HG02759 (cell line): ENCODE results near the gene TMEM208.

ENCODE experiments used
- ATAC-seq: cut with Tn5 transposase; IDR thresholded peaks from one replicate; pipeline ENCODE4 v1.9.1; 2021; ENCODE audit warnings: mild to moderate bottlenecking, moderate library complexity; ENCODE audit not compliant: unreplicated experiment

TMEM208 gene

DNA sequence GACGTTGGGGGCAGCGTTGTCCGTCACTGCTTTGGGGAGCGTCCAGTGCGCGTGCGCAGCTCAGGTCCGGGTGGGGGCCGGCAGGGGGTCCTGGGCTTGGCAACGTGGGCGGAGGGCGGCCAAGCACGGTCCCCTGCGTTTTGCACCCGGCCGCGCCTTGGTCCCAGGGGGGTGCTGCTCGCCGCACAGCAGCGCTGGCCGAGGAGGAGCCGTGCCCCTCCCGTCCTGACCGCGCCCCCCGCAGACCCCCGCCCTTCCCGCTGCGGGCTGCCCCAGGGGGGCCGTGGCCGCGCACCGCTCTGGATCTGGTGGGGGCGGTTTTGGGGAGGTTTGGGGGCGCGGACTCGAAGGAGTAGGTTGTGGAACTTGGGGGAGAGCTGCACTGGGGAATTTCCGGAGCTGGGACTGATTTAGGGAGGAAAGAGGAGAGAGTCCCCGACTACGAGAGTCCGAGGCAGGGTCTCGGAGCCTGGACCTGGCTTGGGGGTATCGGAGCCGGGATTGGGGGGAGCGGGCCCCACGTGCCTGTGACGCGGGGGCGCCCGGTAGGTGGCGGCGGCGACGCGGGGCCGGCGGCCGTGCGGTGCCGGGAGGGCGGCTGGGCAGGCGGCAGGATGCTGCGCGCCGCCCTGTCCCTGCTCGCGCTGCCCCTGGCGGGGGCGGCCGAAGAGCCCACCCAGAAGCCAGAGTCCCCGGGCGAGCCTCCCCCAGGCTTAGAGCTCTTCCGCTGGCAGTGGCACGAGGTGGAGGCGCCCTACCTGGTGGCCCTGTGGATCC, 21.7 kb downstream of the TMEM208 start, which contains the start of gene SLC9A5:
SLC9A5 (plus strand) TSS at position 579 of the 777 bp plus-strand sequence; CDS start at position 615, 36 bp downstream.
- ATAC-seq: no peak

DNA sequence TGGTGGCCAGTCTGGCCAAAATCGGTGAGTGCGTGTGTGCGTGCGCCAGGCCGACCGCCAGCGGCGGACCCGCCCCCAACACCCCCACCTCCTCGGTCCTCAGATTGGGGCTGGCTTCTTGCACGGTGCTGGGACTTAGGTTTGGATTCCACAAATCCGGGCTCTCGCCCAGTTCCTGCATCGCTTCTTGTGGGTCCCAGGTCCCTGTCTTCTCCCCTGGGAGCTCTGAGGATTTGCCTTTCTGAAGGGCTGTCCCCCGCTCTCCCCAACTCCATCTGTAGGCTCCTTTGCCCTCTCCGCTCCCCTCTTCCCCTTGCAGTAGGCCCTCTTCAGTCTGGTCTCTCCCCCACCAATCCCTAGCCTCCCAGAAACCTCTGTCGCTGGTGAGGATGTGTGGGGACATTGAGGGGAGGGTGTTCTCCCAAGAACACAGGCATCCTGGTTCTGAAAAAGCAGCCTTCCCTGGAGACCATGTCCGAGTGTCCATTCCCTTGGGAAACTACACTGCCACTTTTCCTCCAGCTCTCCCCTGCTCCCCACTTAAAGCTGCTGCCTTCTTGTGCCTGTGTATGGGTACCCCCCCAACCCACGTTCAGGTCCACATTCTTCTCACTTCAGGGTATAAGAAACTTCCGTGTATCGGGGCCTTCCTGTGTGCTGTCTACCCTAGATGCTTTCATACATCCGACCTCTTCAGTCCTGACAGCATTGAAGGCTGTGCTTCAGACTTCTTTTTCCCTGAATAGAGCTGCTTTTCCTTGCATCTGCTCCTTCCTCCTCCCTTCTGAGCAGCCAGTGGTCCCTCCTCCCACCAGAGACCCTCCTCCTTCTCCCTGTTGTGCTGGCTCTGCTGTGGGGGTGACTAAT, 22.5 kb downstream of the TMEM208 start:
- ATAC-seq: no peak

DNA sequence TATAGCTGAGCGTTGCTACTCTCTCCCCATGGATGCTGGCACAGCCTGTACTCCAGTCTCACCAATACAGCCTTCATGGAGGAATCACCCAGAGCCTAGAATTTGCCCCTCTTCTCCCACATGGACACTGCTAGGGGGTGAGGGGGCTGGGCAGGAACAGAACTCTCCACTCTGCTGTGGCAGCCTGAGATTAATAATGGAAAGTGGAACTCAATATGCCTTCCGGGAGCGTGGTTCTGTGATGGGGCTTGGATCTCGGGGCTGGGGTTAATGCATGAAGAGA, 23.1 kb downstream of the TMEM208 start:
- no peak for ATAC-seq

DNA sequence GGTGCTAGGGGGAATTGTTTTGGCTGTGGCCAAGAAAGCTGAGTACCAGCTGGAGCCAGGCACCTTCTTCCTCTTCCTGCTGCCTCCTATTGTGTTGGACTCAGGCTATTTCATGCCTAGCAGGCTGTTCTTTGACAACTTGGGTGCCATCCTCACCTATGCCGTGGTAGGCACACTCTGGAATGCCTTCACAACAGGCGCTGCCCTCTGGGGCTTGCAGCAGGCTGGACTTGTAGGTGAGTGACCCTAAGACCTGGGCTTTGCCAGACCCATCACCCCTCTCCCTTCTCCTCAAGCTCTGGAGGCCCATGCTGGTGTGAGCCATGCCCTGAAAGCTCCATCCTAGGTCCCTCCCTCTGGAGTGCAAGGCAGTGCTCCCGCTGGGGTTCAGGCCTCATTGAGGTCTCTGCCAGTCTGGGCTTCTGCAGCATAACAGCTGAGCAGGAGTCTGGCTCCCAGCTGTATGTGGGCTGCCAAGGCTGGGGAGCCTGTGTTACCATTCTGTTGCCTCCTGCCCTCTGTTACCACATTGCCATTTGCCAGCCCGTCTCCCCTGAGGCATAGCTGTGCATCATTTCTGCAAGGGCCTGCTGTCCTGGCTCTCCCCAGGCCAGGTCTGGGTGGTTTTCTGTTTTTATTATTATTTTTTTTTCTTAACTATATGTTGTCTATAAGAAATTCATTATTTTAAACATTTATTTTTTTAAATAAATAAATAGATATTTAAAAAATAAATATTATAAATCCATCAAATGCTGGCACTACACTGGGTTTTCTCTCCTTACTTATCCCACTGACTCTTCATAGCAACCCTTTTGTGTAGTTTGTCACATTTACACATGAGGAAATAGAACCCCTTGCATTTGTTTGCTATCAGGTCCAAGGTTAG, 25.9 kb downstream of the TMEM208 start:
- no peak for ATAC-seq

DNA sequence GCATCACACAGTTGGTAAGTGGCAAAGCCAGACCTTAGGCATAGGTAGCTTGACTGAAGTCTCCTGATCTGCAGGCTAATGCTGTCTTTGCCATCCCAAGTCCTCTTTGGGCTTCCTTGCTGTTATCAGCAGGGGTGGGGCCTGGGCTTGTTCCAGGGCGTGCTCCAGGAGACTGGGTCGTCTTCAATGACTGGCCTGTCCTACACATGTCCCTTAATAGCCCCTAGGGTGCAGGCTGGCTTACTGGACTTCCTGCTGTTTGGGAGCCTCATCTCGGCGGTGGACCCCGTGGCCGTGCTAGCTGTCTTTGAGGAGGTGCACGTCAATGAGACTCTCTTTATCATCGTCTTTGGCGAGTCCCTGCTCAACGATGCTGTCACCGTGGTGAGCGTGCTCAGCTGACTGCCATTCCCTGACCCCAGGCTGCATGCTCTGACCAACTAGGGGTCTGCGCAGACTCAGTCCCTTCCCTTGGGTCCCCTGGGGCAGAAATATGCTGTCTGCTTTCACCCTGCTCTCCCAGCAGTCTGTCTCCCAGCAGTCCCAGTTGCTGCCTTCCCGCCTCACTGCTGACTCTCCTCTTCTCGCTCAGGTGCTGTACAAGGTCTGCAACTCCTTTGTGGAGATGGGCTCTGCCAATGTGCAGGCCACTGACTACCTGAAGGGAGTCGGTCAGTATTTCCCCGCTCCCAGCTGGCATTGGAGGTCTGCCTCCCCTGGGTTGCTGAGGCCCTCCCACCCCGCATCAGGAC, 28.0 kb downstream of the TMEM208 start:
- ATAC-seq: no peak

DNA sequence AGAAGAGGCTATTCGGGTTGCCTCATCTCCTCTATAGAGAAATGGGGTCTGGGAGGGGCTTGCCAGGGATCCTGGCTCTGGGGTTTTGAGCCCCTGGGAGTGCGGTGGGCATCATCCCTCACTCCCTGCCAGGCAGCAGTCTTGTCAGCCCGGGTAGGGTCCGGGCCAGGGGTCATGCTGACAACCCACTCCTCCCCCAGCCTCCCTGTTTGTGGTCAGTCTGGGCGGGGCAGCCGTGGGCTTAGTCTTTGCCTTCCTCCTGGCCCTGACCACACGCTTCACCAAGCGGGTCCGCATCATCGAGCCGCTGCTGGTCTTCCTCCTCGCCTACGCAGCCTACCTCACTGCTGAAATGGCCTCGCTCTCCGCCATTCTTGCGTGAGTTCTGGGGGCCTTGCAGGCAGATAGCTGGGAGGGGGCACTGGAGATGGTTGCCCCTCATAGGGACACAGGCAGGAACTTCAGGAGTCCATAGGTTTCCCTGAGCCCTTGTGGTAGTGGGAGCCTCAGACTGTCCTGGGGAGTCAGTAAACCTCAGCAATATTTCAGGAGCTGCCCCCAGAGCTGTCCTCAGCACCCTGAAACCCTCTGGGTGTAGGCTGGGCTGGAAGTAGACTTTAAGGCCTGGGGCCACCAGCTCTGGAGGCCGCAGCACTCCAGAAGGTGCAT, 28.8 kb downstream of the TMEM208 start:
- ATAC-seq: no peak

DNA sequence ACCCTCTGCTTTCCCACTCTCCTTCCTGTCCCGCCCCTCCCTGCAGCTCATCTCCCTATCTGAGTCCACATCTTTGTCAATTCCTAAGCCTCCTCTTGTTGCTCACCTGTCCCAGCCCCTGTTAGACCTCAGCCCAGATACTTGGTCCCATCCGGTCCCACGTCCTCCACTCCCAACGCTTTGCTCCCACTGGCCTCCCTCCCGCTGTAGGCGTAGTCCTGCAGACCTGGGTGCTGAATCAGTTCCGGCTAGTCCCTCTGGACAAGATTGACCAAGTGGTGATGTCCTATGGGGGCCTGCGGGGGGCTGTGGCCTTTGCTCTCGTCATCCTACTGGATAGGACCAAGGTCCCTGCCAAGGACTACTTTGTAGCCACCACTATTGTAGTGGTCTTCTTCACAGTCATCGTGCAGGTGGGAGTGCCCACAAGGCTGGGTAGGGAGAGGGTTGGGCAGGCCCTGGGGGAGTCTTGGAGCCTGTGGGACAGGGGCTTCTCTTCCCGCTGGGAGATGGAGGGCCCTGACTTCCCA, 29.8 kb downstream of the TMEM208 start:
- ATAC-seq: no peak

DNA sequence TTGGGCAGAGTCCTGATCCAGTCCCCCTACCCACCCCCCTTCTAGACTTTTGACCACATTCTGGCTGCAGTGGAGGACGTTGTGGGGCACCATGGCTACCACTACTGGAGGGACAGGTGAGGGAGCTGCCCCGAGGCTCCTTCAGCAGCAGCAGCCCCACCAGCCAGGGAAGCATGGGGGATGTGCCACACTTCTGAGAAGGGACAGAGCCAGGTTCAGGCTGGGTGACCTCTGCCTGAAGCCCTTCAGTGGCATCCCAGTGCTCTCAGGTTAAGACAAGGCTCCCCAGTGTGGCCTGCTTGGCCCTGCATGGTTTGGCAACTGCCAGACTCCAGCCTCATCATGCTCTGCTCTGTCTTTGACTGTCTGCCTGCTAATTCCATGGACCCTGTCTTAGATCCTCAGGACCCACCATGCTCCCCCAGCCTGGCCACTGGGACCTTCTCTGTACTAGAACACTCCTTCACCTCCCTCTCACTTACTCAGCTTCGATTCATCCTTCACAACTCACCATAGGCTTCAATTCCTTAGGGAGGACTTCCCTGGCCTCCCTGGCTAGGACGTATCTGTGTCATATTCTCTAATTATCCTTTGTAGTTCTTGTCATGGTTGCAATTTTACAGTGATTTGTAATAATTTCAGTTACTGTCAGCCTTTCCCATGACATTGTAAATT, 30.7 kb downstream of the TMEM208 start:
- ATAC-seq: no peak

DNA sequence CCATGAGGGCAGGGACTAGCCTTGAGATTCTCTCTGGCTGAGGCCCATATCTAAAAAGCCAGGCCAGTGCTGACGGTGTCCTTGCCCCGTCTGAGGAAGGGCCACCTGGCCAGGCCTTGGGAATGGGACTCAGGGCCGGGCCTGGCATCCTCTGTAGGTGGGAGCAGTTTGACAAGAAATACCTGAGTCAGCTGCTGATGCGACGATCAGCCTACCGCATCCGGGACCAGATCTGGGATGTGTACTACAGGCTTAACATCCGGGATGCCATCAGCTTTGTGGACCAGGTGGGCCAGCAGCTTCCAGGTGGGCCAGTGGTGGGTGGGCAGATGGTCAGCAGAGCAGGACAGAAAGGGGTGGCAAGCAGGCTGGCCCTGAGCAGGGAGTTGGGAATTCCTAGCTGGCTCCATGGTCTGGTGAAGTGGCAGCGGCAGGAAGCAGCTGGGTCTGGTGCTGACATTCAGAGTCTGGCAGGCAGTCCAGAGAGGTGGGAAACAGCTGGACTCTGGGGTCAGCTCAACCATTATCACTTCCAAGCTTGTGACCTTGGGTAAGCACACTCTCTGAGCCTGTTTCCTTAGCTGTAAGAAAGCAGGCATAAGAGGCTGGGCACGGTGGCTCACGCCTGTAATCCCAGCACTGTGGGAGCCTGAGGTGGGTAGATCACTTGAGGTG, 31.4 kb downstream of the TMEM208 start:
- ATAC-seq: no peak

DNA sequence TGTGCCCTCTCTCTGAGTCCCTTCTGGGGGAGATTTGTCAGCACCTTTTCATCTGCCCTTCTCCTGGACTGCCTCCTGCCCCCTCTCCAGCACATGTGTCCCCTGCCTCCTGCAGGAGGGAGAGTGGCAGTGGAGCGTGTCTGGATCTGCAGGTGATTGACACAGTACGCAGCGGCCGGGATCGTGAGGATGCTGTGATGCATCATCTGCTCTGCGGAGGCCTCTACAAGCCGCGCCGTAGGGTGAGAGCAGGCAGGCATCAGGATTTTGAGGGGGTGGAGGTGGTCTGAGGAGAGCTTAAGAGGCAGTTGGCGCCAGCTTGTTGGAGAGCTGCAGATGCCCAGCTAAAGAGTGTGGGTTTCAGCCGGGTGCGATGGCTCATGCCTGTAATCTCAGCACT, 32.8 kb downstream of the TMEM208 start:
- ATAC-seq: no peak

DNA sequence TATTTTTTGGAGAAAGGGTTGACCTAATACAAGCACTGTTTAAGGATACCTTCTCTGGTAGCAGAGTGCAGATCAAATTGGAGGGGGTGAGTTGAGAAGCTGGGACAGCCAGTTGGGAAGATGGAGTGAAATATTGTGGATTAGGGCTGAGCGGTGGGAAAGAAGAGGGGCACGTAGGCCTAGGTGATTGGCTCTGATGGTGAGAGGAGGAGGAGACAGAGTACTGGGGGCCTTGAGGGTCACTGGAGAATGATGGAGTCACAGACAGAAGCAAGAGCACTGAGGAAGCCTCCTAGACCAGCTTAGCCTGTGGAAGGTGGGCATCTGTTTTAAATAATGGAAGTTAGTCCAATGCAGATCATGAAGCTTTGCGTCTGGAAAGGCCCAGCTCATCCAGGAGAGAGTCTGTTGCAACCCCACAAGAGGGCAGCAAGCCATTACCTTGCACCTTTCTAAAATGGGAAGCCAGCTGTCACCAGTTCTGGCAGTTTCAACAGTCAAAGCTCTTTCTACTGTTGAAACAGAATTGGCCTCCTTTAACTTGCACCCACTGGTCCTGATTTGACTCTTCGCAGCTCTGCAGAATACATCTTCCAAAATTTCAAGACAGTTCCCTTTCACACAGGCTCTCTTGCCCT, 33.6 kb downstream of the TMEM208 start:
- peak; percentile 52 for ATAC-seq

DNA sequence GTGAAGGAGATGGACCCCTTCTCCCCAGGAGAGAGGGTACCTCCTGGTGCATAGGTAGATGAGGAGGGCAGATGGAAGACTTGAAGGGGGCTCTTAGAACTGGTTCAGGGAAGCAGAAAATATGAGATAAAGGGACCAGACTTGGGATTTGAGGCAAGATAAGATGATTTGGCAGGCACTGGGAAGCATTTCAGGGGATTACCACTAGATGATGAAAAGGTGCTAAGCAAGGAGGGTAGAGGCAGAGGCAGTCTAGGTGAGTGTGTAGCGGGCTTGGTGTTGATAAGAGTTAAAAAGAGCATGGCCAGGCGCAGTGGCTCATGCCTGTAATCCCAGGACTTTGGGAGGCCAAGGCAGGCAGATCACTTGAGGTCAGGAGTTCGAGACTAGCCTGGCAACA, 36.3 kb downstream of the TMEM208 start:
- no peak for ATAC-seq

DNA sequence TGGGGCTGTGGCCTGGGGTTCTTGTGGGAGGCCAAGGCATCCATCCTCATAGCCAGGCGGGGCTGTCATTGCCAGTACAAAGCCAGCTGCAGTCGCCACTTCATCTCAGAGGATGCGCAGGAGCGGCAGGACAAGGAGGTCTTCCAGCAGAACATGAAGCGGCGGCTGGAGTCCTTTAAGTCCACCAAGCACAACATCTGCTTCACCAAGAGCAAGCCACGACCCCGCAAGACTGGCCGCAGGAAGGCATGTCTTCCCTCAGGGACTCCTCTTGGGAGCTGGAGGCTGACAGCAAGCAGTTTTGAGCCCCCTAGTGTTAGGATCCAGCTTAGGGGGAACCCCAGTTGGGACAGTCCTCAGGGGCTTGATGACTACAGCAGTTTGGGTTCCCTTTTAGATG, 37.3 kb downstream of the TMEM208 start:
- no peak for ATAC-seq

DNA sequence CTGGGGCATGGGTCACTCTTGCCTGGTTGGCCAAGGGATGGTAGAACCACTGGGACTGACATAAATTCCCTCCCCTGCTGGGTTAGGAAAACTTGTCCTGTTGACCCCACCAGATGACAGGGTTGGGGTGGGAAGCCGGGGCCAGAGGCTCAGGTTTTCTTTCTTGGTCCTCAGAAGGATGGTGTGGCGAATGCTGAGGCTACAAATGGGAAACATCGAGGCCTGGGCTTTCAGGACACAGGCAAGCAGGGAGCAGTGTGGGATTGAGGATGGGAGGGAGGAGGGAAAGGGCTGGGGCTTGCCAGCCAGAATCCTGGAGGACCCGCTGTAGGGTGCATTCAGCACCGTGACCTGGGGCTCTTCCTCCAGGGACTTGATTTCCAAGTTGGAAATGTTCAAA, 37.9 kb downstream of the TMEM208 start:
- no peak for ATAC-seq

DNA sequence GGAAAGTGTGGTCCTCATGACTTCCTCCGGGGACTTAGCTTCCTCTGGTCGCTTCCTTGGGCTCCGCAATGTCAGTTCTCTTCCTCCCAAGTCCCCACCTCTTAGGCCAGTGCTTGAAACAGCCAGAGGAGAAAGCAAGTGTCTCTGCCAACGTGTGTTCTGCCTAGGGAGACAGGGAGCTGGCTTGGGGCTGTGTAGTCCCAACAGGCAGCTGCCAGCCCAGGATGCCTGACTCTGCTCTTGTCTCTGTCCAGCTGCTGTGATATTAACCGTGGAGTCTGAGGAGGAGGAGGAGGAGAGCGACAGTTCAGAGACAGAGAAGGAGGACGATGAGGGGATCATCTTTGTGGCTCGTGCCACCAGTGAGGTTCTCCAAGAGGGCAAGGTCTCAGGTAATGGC, 38.9 kb downstream of the TMEM208 start:
- no peak for ATAC-seq

DNA sequence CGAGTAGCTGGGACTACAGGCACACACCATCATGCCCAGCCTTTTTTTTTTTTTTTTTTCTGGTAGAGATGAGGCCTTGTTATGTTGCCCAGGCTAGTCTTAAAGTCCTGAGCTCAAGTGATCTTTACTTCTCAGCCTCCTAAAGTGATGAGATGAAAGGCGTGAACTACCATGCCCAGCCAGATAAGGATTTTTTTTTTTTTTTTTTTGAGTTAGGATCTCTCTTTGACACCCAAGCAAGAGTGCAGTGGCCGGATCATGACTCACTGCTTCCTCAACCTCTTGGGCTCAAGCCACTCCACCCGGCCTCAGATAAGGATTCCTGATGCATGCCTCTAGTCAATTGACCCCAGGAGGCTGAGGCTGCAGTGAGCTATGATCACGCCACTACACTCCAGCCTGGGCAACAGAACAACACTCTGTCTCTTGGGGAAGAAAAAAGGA, 41.2 kb downstream of the TMEM208 start:
- no peak for ATAC-seq

DNA sequence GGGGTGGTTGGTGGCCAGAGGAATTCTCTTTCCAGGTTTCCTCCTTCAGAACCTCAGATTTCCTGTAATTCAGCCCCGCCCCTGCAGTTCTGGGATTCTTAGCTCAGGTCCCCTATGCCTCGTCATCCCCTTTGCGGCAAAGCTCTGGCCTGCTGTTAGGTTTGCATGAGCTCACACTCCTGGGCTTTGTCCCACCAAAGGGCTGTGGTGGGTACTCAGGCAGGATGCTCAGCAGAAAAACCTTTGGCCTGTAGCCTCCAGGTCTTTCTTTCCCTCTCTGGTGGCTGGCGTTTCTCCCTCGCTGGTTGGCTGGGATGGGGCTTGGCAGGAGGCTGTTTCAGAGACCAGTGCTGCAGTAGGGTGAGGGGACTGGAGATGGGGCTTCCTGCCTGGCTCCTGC, 42.8 kb downstream of the TMEM208 start:
- no peak for ATAC-seq

DNA sequence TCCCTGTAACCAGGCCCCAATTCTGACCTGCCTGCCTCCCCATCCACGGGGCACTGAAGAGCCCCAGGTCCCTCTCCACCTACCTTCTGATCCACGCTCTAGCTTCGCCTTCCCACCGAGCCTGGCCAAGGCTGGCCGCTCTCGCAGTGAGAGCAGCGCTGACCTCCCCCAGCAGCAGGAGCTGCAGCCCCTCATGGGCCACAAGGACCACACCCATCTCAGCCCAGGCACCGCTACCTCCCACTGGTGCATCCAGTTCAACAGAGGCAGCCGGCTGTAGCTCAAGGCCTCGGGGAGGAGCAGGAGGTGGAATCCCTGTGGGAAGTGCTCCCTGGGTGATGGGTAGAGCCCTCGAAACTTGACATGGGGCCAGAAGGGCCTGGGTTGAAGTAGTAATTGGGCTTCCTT, 44.0 kb downstream of the TMEM208 start:
- ATAC-seq: no peak
